ENCODE data around the gene PXK.

Gene PXK

DNA sequence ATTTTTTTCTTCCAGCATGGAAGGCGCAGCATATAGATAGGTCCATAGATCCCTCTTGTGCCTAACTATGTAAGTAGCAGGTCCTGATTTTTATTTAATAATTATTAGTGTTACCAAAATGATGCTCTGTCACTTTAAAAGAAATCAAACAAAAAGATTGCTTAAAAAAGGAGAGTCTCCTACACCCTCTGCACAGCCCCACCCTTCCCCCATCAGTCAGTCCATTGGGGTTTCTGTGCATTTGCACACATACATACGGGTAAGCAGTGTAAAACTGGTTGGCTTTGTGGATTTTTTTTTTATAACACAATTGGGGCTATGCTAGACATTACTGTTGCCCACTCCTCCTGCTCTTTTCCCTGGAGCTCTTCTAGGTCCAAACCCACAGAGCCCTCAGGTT is 33.6 kb upstream of the PXK start:
- Histone ChIP-seq H3K9ac (ENCODE audit: low read length) (no peak overlapping the region), H3K27ac (ENCODE audit: low read length) (no peak overlapping the region)

DNA sequence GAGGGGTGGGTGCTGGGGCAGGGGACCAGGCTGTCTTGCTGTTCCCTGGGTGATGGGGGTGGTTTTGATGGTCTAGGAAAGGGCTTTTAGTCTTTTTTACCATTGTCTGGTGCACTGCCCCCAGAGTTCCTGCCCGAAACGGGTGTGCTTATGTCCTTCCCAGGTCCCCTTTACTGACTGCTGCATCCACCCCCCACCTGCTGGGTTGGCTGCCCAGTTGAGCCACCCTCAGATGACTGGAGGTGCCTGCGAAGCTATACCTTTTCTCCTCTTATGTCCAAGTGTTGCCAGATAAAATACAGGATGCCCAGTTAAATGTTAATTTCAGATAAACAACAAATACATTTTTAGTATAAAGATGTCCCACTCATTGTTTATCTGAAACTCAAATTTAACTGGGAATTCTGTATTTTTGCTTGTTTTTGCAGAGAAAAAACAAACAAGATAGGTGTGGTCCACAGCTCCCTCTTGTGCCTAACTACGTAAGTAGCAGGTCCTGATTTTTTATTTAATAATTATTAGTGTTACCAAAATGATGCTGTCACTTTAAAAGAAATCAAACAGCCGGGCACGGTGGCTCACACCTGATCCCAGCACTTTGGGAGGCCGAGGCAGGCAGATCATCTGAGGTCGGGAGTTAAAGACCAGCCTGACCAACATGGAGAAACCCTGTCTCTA is 32.7 kb upstream of the PXK start:
- Histone ChIP-seq H3K27ac (ENCODE audit: low read length) (no peak overlapping the region), H3K4me2 (ENCODE audit: low read depth, low read length) (no peak overlapping the region), H3K4me1 (ENCODE audit: low read length) (no peaks in the 10 kb centered on the region), H3K4me3 (ENCODE audit: low read length) (no peak overlapping the region), H2AFZ (ENCODE audit: low read length) (no peak overlapping the region), H3K9ac (ENCODE audit: low read length) (no peak overlapping the region), H3K9me3 (replicated peaks; ENCODE audit: insufficient read depth, low read length) (no peaks in the 10 kb centered on the region), H3K36me3 (replicated peaks; ENCODE audit: insufficient read depth, low read length) (no peaks in the 10 kb centered on the region), H4K20me1 (ENCODE audit: insufficient read depth, low read length) (no peaks in the 10 kb centered on the region), H3K79me2 (ENCODE audit: low read length) (no peaks in the 10 kb centered on the region), H3F3A (ENCODE audit: insufficient read depth, low read length) (no peaks in the 10 kb centered on the region), H3K9me2 (replicated peaks; ENCODE audit: insufficient read depth, low read length) (no peaks in the 10 kb centered on the region), H3K27me3 (replicated peaks; ENCODE audit: insufficient read depth, low read length) (no peaks in the 10 kb centered on the region; the same call in 1 of the 2 replicates)
- DNase-seq, result peak; percentile 26
- no peak for TF ChIP-seq EZH2phosphoT487 (IDR thresholded peaks at IDR 0.05; ENCODE audit: low read length)
- TF ChIP-seq CTCF (IDR thresholded peaks at IDR 0.05; ENCODE audit: low read length), result peak; percentile 44
- TF ChIP-seq EZH2 (optimal IDR thresholded peaks at IDR 0.05; ENCODE audit: low read depth, low read length), result no peak

More for the DNA sequence above, 33.6 kb upstream of the PXK start:
- no peak overlapping the region for H3K4me3 ChIP-seq (ENCODE audit: low read length)
- H3K27me3 ChIP-seq (replicated peaks; ENCODE audit: insufficient read depth, low read length), result no peaks in the 10 kb centered on the region; the same call in 1 of the 2 replicates
- no peaks in the 10 kb centered on the region for H3K9me3 ChIP-seq (replicated peaks; ENCODE audit: insufficient read depth, low read length)
- no peak for DNase-seq
- no peaks in the 10 kb centered on the region for H3F3A ChIP-seq (ENCODE audit: insufficient read depth, low read length)
- H3K9me2 ChIP-seq (replicated peaks; ENCODE audit: insufficient read depth, low read length), result no peaks in the 10 kb centered on the region
- no peaks in the 10 kb centered on the region for H3K79me2 ChIP-seq (ENCODE audit: low read length)
- no peaks in the 10 kb centered on the region for H4K20me1 ChIP-seq (ENCODE audit: insufficient read depth, low read length)
- TF ChIP-seq EZH2 (optimal IDR thresholded peaks at IDR 0.05; ENCODE audit: low read depth, low read length), result no peak
- no peak for TF ChIP-seq EZH2phosphoT487 (IDR thresholded peaks at IDR 0.05; ENCODE audit: low read length)
- no peak for TF ChIP-seq CTCF (IDR thresholded peaks at IDR 0.05; ENCODE audit: low read length)
- no peaks in the 10 kb centered on the region for H3K4me1 ChIP-seq (ENCODE audit: low read length)
- H3K36me3 ChIP-seq (replicated peaks; ENCODE audit: insufficient read depth, low read length), result no peaks in the 10 kb centered on the region
- no peak overlapping the region for H2AFZ ChIP-seq (ENCODE audit: low read length)
- H3K4me2 ChIP-seq (ENCODE audit: low read depth, low read length), result no peak overlapping the region

DNA sequence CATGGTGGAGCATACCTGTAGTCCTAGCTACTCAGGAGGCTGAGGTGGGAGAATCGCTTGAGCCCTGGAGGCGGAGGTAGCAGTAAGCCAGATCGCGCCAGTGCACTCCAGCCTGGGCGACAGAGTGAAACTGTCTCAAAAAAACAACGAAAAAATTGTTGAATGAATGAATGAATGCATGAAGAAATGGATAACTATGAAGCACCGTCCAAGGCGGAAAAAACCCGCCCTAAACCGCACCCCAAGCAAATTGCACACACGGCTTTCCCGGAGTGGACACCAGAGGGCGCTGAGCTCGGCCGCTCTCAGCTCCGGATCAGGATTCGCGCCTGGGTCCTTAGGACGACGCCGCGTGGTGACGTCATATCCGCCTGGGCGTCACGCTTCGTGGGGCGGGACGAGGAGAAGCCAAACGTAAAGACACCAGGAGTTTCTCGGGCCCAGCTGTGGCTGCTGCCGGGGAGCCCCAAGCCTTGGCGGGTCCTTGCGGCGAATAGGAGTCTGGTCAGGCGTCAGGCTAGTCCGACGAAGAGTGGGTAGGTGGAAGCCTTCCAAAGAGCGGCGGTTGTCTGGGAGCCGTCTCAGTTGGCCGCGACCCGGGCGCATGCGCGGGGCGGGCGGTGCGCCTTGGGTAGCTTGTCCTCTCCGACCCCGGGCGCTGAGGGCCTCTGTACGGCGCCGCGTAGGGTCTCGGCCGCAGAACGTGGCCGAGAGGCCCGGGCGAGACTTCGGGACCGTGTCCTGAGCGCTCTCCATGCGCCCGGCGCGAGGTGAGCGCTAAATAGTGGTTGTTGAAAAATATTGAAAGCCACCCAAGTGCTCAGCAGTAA is 26.6 kb upstream of the PXK start, which contains the start of the genes HTD2 and RPP14:
TSS of gene HTD2 (plus strand) at position 639 of the 830 bp plus-strand sequence. CDS start 11,094 bp downstream, outside the sequence.
TSS of gene RPP14 (plus strand) at position 364 of the 830 bp plus-strand sequence. CDS start 4,085 bp downstream, outside the sequence.
- Histone ChIP-seq H2AFZ (ENCODE audit: low read length) (peak within 1 kb of the TSS; percentile 72), H3K36me3 (replicated peaks; ENCODE audit: insufficient read depth, low read length) (no peaks in the 10 kb centered on the region; the same call in 1 of the 2 replicates), H3F3A (ENCODE audit: insufficient read depth, low read length) (peaks cover 2% of the 10 kb centered on the region), H3K27me3 (replicated peaks; ENCODE audit: insufficient read depth, low read length) (no peaks in the 10 kb centered on the region; the same call in 1 of the 2 replicates), H3K9ac (ENCODE audit: low read length) (peak within 1 kb of the TSS; percentile 93), H3K79me2 (ENCODE audit: low read length) (peaks cover 45% of the 10 kb centered on the region), H3K4me3 (ENCODE audit: low read length) (peak within 1 kb of the TSS; percentile 99), H3K27ac (ENCODE audit: low read length) (peak within 1 kb of the TSS; percentile 91), H3K9me3 (replicated peaks; ENCODE audit: insufficient read depth, low read length) (no peaks in the 10 kb centered on the region), H3K4me2 (ENCODE audit: low read depth, low read length) (peak within 1 kb of the TSS; percentile 67), H3K9me2 (replicated peaks; ENCODE audit: insufficient read depth, low read length) (no peaks in the 10 kb centered on the region), H3K4me1 (ENCODE audit: low read length) (peaks cover 4% of the 10 kb centered on the region), H4K20me1 (ENCODE audit: insufficient read depth, low read length) (peaks cover 14% of the 10 kb centered on the region; the same call in 1 of the 2 replicates)
- TF ChIP-seq EZH2phosphoT487 (IDR thresholded peaks at IDR 0.05; ENCODE audit: low read length), result no peak
- peak; percentile 92 for TF ChIP-seq CTCF (IDR thresholded peaks at IDR 0.05; ENCODE audit: low read length)
- DNase-seq, result peak; percentile 98
